Left lung (tissue), 10 donors: ENCODE results near the gene GOLGA2. TPM values are rescaled to one million over a fixed set of nuclear protein-coding genes. Genes with fewer than 3 reads are reported as not detected.

Experiments
- ATAC-seq: fragments of 200-7000 bp; cut with Tn5 transposase; one replicate; pipeline ENCODE4 v1.9.1; 2020; ENCODE audit warnings: moderate library complexity
- DNase-seq, 4 donors: peaks; one replicate each; pipeline ENCODE4 v3.0.0-alpha.2; 2013 to 2020
- H3K27ac ChIP-seq, 2 donors: fragments of 200-600 bp; sonication (generic) in 1 of 2; one replicate each; pipeline versions ENCODE4 v1.5.0 to v1.8.0; 2020 to 2021
- H3K27me3 ChIP-seq, 2 donors: fragments of 200-600 bp; sonication (generic) in 1 of 2; one replicate each; pipeline versions ENCODE4 v1.5.0 to v1.8.0; 2020 to 2021
- H3K36me3 ChIP-seq, 2 donors: fragments of 200-600 bp; sonication (generic) in 1 of 2; one replicate each; pipeline versions ENCODE4 v1.5.0 to v1.8.0; 2020 to 2021
- H3K4me1 ChIP-seq, 2 donors: fragments of 200-600 bp; one replicate each; pipeline ENCODE4 v1.8.0; 2021
- H3K4me3 ChIP-seq, 2 donors: fragments of 200-600 bp; sonication (generic) in 1 of 2; one replicate each; pipeline versions ENCODE4 v1.5.0 to v1.8.0; 2020 to 2021; ENCODE audit warnings: mild to moderate bottlenecking in 1 of 2
- H3K9me3 ChIP-seq, 2 donors: fragments of 200-600 bp; sonication (generic) in 1 of 2; one replicate each; pipeline versions ENCODE4 v1.5.0 to v1.8.0; 2020 to 2021
- intact Hi-C, 2 donors: fragments of 100-400 bp; cut with DNase I; formaldehyde crosslinking; loops; one replicate each; pipeline versions ENCODE4 v1.11.2 to v1.14.2; 2022
- polyA plus RNA-seq, 6 donors: library from polyadenylated mRNA; unstranded; fragments of 120-200 nt; gene quantifications; one replicate each; pipeline ENCODE4 v1.2.1, GENCODE V29; 2013; ENCODE audit not compliant: insufficient read length in 6 of 6
- total RNA-seq, 2 donors: library from RNA; stranded (reverse); fragmentation: NEBNext Ultra II Directional; extraction: Animal tissue kit (Norgen Biotek cat#: 25700); gene quantifications; one replicate each; pipeline ENCODE4 v1.2.1, GENCODE V29; 2021
- TF ChIP-seq, protein P1 (sequence below), 2 donors: fragments of 200-600 bp; sonication (generic) in 1 of 2; IDR thresholded peaks; one replicate each; pipeline versions ENCODE4 v1.5.0 to v1.8.0; 2021; ENCODE audit warnings: antibody characterized with exemption in 2 of 2
- donor health status: DM: no; HTN: yes; CAD: no.
- donor health status: DM: no; HTN: no; CAD: no.

GOLGA2 gene
- total and polyA plus RNA-seq, 8 donors, result 97.2 to 163 (median 117) TPM

GRCh38 chr9:128253140-128253990 is 22.4 kb downstream of the GOLGA2 start:
- H3K36me3 ChIP-seq, result peaks cover 0 to 31% of the 10 kb centered on the region in 2 donors
- H3K4me3 ChIP-seq, result no peak overlapping the region
- no peaks in the 10 kb centered on the region for H3K9me3 ChIP-seq
- intact Hi-C loops, result no loop called here
- ATAC-seq (no peak), DNase-seq (no peak)
- H3K4me1 ChIP-seq, result peaks cover 9 to 19% of the 10 kb centered on the region in 2 donors
- TF ChIP-seq, protein P1, sequence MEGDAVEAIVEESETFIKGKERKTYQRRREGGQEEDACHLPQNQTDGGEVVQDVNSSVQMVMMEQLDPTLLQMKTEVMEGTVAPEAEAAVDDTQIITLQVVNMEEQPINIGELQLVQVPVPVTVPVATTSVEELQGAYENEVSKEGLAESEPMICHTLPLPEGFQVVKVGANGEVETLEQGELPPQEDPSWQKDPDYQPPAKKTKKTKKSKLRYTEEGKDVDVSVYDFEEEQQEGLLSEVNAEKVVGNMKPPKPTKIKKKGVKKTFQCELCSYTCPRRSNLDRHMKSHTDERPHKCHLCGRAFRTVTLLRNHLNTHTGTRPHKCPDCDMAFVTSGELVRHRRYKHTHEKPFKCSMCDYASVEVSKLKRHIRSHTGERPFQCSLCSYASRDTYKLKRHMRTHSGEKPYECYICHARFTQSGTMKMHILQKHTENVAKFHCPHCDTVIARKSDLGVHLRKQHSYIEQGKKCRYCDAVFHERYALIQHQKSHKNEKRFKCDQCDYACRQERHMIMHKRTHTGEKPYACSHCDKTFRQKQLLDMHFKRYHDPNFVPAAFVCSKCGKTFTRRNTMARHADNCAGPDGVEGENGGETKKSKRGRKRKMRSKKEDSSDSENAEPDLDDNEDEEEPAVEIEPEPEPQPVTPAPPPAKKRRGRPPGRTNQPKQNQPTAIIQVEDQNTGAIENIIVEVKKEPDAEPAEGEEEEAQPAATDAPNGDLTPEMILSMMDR (IDR thresholded peaks at IDR 0.05), result no peak
- no peak overlapping the region for H3K27ac ChIP-seq
- H3K27me3 ChIP-seq, result peaks cover 0 to 15% of the 10 kb centered on the region in 2 donors

- H3K36me3 ChIP-seq, result peaks cover 0 to 22% of the 10 kb centered on the region in 2 donors
- intact Hi-C loops, result no loop called here
- H3K4me3 ChIP-seq, result no peak overlapping the region
- TF ChIP-seq, protein P1 (IDR thresholded peaks at IDR 0.05), result no peak
- H3K27me3 ChIP-seq, result peaks cover 0 to 15% of the 10 kb centered on the region in 2 donors
- no peak for DNase-seq
- no peak overlapping the region for H3K27ac ChIP-seq
- no peak for ATAC-seq
- peaks cover 9 to 19% of the 10 kb centered on the region in 2 donors for H3K4me1 ChIP-seq
- no peaks in the 10 kb centered on the region for H3K9me3 ChIP-seq
Measured at GRCh38 chr9:128252317-128253139, 23.3 kb downstream of the GOLGA2 start.

GRCh38 chr9:128251732-128252100 is 24.1 kb downstream of the GOLGA2 start:
- Histone ChIP-seq H3K36me3 (peaks cover 0 to 14% of the 10 kb centered on the region in 2 donors), H3K27ac (no peak overlapping the region), H3K4me1 (peaks cover 9 to 19% of the 10 kb centered on the region in 2 donors), H3K4me3 (no peak overlapping the region), H3K27me3 (peaks cover 0 to 15% of the 10 kb centered on the region in 2 donors), H3K9me3 (no peaks in the 10 kb centered on the region)
- TF ChIP-seq, protein P1 (IDR thresholded peaks at IDR 0.05), result no peak
- ATAC-seq (no peak), DNase-seq (no peak)
- intact Hi-C loops, result no loop called here

DNA sequence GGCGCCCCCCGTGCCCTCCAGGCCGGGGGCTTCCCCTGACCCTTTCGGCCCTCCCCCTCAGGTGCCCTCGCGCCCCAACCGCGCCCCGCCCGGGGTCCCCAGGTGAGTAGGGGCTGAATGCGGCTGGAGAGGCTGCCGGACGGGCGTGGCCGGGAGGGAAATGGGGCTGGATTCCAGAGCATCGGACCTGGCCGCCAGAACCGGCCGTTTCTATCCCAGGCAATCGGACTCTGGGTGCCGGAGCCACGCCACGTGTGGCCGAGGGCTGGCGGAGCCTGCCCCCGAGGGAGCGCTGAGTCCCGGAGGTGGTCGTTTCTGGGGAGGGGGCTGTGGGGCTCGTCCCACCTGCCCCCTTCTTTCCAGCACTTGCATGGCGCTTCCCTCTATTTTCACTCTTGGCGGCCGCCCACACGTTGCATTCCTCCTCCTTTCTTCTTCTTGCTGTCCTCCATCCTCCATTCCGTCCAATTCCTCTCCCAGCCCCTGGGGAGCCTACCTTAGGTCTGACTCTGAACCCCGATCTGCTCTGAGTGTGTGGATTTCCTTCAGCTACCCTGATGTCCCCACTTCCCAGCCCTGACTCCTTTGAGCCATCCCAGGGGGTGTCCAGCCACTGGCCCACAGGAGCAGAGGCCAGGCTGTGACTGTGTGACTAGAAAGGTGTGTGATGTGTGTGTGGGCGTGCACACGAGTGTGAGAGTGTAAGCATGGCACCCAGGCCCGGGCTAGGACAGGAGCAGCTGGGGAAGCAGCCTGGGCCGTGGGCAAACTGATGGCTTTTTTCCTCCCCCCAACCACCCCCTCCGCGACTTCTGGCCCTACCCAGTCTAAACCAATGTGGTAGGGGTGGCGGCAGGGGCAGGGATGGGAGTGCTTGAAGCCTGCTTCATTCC is 24.7 kb downstream of the GOLGA2 start:
- H3K4me3 ChIP-seq, result peak overlapping the region; percentile 25 to 44

More for the DNA sequence above, 24.7 kb downstream of the GOLGA2 start:
- Histone ChIP-seq H3K4me1 (peaks cover 9 to 22% of the 10 kb centered on the region in 2 donors), H3K27ac (no peak overlapping the region), H3K27me3 (peaks cover 0 to 15% of the 10 kb centered on the region in 2 donors), H3K36me3 (peaks cover 0 to 8% of the 10 kb centered on the region in 2 donors), H3K9me3 (no peaks in the 10 kb centered on the region)
- TF ChIP-seq, protein P1 (IDR thresholded peaks at IDR 0.05), result no peak
- intact Hi-C loops, result no loop called here
- DNase-seq, result no peak
- no peak for ATAC-seq
